GM18499 (cell line): ENCODE data around the gene TMUB1.

Experiments
- ATAC-seq: cut with Tn5 transposase; IDR thresholded peaks from one replicate; pipeline ENCODE4 v1.9.1; 2021; ENCODE audit warnings: moderate number of reproducible peaks; ENCODE audit not compliant: insufficient read depth, unreplicated experiment

The TMUB1 gene, protein sequence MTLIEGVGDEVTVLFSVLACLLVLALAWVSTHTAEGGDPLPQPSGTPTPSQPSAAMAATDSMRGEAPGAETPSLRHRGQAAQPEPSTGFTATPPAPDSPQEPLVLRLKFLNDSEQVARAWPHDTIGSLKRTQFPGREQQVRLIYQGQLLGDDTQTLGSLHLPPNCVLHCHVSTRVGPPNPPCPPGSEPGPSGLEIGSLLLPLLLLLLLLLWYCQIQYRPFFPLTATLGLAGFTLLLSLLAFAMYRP

DNA sequence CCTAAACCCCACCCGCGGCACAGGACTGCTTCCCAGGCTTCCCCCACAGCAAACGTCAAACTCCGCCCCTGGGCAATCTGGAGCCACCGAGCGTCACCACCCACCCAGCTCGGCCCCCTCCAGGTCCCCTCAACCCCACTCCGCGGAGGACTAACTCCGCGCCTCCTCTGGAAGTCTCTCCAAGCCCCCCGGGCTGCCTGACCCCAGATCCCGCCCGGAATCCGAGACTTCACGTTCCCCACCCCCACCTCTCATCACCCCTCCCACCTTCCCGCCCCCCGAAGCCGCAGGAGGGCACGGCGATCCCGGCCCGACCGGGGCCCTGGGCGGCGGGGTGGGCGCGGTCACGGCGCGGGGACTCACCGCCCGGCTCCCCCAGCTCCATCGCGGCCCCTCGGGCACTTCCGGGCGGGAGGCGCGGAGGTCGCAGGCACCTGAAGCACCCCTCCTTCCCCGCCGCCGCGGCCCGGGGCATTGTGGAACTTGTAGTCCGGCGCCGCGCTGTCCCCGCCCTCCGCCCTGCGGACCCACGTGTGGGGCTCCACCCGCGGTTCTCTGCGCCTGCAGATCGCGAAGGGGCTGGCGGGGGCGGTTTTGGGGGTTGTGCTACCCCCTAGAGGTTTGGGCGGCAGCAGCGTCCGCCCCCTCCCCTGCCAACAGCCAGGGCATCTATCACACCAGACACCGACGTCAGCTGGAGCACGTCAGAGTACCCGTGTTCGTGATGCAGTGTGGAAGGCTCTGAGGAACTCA lies at the start of gene TMUB1:
Gene TMUB1 (minus strand): TSS at position 423 of the 753 bp plus-strand sequence. CDS start 930 bp downstream, outside the sequence.
- no peak for ATAC-seq

DNA sequence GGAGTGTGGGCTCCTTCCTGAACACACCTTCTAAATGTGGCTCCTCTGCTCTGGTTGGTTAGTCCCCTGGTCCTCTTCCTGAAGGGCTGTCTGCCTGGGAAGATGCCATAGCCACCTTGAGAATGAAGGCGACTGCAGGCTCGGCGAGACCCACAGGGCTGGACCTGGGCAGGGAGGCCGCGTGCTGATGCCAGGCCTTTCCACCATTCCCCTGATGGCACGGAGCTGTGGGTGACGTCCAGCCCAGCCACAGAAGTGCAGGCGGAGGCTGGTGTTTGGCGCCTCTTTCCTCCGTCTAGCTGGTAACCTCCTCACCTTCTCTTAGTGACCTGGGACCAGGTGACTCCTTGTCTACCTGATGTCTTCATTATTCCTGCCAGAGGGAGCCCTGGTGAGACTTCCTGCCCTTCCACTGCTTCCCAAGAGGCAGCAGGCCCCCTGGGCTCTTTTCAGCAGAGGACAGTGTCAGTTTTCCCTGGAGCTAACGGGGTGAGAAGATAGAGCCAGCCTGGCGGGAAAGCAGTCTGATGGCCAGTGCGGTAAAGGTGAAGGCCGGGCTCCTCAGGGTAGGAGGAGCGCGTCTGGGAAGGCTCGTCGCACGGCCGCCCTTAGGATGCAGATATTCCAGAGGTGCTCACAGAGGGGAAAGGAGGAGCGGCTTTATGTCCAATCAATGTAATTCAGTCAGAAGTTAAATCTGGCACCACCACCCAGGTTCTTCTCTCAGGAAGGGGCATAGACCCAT lies 49.3 kb upstream of the TMUB1 start:
- no peak for ATAC-seq

DNA sequence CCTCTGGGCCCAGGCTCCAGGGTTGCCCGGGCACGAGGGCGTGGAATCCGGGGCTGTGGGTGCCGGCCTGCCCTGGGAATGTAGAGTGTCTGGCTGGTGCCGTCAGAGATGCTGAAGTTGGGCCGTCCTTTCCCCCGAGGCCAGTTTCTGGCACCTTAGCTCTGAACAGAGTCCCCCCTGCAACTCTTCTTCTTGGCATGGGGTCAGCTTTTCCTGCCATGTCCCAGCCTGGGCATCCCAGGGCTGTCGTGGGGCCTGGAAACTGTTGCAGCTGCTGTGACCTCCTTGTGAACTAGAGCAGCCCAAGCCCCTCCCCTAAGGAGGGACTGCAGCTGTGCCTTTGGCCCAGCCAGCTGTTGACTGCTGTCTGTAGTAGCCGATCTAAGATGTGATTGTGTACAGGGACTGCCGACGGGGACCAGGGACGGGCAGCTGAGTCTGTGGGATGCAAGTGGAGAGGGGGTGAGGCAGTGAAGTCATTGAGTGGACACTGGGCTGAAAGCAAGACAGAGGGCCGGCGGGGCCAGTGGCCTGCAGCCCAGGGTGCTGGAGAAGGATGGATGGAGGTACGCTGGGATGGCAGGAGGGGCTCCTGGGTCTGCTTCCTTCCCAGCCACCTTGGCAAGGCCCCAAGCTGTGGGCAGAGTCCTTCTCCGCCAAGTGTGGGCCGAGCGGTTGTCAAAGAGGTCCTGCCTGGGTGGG lies 48.5 kb upstream of the TMUB1 start:
- no peak for ATAC-seq

DNA sequence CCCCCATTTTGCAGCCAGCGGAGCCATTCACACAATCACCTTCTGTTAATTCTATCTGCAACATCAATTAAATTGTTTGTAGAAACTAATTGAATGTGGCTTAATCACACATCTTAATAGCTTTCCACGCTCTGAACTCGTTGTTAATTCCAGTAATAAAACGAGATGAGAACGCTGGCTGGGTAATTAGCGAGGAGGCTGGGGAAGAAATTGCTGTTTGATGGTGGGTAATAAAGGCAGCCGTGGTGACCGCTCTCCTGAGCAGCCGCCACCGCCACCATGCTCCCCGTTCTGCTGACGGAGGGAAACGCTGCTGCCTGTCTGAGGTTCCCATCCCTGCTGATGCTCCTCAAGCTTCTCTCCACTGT lies 47.9 kb upstream of the TMUB1 start:
- no peak for ATAC-seq

DNA sequence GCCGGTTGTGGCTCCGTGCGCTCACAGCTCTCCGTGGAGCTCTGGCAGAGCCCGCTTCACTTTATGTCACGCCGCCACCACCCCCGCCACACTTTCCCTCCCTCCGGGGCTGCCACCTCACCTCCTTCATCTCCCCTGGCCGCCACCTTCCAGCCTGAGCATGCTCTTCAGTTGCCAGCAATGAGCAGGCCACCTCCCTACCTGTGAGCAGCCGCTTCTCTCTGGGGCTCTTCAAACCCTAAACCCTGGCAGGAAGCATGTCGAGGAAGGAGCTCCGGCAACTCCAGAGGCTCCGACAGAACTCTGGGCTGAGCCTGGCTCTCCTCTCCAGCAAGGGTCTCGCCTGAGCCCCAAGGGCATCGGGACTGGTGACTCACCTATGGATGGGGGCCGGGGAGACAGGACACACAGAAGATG lies 47.5 kb upstream of the TMUB1 start:
- ATAC-seq, result no peak

DNA sequence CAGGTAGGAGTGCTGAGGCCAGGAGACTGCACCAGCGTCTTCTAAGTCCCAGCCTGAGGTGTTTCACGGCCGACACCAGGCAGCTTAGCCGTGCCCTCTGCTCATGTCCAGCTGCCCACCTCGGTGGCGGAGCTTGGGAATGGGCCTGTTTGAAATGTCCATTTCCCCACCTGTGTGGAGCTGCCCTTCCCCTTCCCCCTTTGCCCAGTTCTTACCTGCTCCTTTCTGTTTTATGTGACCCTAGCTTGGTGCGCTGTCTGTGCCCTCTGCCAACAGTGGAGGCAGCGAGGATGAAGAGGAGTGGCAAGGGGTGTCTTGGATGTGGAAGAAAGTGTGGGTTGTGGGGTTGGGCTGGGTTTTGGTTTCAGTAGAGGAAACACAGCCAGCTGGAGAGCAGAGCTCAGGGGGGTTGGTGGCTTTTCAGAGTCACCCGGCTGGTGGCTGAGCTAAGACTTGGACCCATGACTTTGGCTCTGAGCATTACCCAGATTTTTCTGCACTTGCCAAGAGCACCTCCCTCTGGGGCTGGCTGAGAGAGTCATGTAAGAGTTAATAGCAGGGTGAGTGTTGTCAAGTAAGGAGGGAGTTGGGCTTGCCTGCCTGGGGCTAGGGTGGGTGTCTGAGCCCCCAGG lies 46.8 kb upstream of the TMUB1 start:
- no peak for ATAC-seq

DNA sequence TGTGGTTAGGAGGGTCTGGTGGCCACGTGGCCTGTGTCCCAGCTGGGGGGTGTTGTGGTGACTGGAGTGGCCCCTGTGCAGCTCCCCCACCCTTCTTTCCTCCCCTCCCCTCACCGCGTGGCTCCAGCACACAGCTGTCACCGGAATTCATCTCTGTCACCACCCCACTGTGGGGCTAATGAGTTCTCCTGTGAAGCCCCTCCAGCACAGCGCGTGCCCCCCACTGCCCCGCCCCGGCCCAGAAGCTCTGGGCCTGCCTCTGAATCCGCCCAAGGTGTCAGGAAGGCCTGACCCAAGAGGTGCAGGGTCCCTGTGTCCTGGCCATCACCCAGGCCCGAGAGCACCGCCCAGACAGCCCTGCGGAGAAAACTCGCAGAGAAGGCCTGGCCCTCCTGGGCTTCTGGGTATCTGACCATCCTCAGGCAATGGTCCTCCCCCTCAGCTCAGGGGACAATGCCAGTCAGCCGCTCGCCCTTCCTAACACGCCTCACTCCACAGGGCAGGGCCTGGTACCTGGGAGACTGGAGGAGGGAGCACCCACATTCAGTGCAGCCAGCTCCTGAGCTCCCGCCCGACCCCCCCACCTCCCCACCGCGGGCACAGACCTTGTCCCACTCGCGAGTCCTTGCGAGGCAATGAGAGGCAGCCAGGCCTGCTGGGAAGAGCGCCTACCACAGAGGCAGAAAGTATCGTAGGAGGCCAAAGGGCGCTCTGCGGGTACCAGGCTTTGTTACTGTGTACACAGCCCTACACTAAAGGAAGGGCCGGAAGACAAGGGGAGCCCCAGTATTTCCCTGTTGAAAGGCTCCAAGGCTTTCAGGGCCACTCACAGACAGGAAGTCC lies 46.0 kb upstream of the TMUB1 start:
- ATAC-seq, result no peak

DNA sequence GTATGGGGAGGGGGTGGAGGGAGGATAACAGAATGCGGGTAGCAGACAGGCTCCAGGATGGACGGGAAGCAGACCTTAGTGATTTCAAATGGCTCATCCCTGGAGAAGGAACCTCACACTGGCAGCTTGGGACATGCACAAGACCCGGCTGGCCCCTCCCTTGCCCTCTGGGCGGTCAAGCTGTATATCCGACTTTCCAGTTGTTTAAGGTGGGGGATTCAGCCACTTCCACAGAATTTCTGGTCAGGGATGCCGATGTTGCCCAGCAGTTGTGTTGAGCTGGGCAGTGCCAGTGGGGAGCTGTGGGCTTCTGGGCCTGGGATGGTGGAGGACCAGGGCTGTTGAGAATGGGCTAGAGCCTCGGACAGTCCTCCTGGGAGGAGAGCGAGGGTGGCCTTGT lies 45.4 kb upstream of the TMUB1 start:
- no peak for ATAC-seq

DNA sequence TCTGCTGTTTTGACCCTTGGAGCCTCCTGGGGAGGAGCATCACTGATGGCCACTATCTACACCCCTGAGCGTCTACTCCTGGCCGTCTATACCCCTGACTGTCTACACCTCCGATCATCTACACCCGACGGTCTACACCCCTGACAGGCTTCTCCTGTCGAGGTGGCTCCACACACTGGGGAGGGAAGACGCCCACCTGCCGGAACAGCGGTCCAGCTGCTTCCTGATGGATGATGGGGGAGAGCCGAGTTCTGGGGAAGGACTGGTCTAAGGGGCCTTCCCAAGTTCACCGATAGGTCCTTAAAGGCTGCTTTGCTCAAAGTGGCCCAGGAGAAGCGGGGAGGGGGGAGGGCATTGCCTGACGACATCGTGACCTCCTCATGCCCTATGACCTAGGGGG lies 44.9 kb upstream of the TMUB1 start:
- ATAC-seq, result no peak

DNA sequence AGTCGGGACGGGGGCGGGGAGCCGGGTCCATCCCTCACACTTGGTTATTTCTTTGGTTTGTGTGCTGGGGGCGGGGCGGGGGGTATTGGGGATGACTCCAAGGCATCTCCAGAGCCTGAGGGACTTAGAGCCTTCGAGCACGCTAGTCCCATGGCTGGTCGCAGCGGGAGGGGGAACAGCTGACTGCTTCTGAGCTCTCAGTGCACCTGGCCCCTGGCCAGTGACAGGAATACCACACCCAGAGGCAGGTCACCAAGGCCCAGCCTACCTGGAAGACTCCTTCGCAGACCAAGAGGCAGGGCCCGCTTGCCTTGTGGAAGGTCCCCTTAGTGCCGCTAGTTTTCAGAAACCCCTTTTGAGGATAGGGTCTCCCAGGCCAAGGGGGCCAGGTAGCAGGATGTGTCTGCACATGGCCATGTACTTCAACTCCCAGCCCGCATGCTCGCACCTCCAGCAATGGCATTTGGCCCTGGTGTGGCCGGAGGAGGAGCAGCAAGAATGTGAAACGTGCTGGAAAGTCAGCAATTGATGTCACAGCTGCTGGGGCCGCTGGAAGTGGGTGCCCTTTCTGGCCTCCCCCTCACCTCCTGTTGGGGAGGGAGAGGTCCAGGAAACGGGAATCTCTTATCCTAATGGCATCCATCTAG lies 43.3 kb upstream of the TMUB1 start:
- ATAC-seq, result no peak

DNA sequence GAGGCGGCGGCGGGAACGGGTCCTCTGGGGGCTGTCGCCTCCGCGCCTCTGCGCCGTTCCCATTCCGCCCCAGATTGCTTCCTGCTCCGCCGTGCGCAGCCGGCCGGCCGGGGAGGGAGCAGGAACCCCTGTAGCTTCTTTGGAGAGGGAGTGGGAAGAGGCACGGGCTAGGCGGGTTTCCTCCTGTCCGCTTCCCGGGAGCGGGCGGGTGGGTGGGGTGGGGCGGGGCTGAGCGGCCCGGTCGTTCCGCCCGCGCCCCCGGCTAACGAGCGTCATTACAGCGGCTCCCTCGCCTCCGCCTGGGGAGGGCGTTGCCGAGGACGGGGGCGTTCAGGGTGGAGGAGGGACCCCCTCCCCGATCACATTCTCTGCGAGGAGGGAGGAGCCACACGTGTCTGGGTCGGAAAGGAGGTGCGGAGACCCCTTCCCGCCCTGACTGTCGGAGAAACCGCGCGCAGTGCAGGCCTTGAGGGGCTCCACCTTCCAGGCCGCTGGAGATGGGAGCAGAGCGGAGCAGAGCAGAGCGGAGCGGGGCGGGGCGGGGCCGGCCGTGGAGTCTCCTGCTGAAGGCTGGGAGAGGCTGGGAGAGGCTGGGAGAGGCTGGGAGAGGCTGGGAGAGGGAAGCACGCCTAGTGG lies 42.7 kb upstream of the TMUB1 start:
- ATAC-seq, result no peak

DNA sequence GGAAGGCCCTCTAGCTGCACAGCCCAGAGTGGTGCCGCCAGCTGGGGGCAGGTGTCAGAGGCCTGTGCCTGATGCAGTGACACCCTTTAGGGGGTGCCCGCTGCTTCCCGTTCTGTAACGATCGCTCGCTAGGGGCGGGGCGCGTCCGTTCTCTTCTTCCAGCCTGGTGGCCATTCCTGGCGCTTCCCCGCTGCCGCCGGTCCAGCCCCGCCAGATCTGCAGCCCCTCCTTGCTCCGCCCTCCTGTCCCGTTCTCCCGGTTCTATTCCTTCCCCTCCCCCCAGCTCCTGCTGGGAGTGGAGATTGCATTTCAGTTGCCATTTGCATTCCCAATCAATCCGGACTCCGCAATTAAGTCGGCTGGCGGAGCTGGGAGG lies 42.2 kb upstream of the TMUB1 start:
- ATAC-seq, result no peak

DNA sequence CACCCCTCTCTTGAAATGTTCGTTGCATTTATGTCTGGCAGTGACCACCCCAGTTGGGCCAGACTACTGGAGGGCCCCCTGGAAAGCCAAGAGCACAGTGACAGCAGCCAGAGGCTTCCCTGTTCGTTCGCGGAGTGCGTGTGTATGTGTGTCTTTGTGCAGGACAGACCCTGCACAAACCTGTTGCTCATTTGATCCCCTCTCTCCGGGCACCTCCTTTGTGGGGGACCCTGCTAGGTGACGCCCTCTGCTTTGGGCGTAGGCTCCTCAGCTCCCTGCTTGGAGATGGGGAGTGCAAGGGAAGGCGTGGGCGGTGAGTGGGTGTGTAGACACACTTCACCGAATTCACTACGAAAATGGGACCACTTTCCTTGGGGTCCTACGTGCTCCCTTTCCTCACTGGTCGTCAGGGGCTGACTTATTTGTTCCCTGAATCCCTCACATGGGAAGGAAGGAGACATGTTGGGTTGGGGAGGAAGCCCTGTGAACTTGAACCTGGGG lies 41.7 kb upstream of the TMUB1 start:
- no peak for ATAC-seq

DNA sequence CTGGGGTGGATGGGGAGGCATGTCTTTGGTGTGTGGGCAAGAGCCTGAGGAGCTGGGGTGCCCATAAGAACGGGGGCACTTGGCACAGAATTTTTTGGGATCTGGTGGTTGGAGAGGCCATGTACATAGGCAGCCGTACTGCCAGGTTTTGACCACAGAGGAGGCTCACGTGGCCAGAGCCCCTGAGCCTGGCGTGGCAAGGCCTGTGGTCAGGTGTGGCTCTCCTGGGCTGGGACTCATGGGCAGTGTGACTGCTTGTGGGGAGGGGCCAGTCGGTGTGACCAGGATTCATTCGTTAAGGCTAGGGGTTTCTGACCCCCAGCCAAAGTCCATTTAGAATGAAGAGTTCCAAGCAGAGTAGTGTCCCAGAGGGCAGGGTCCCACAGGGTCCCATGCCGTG lies 41.2 kb upstream of the TMUB1 start:
- ATAC-seq, result no peak

DNA sequence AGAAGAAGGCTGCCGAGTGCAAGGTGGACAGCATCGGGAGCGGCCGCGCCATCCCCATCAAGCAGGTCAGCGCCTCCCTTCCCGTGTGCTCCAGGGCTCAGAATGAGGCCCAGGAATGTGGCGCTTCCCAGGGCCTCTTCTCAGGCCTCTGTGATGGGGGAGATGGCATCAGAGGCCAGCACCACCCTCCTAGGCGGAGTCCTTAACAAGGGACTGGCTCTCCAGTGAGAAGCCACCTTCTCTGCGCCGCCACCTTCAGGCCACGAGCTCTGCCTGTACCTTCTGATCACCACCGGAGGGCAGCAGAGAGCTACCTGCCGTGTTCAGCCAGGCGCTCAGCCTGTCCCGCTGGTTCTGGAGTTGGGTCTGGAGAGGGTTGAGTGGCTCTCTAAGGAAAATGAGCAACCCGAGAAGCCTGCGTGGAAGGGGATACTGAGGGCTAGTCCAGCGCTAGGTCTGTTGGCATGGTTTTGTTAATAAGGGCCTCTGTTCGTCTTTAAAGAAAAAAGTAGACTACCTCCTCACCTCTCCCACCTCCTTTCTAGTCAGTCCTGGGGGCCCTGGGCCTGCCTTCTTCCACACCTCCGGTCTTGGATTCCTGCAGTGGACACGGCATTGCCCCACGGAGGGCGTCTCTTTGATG lies 40.6 kb upstream of the TMUB1 start:
- no peak for ATAC-seq

DNA sequence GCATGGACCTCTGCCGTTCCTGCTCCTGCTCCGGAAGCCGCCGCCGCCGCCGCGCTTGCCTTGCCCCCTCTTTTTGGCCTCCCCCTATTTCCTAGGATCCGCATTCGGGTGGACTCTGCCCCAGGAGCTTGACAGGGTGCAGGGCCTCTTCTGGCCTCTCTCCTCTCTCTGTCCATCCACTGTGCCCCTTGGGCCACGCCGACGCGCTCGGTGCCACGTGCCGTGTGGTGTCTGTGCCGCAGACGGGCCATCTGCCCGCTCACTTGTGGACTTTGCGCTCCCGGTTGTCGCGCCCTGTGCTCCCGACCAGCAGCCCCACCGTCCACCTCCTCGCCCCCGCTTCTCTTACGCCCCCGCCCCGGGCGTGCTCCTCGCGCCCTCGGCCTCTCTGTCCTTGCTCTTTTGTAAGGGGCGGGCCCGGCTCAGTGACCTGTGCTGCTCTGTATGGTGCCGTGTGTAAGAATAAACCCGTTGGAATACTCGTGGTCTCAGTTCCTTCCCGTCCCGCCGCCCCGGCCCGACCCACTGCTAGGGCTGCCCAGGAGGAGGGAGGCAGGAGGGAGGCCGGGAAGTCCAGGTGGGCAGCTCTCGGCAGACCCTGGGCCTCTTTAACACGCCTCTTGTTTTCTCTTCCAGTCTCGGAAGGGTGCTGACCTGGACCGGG lies 40.0 kb upstream of the TMUB1 start:
- no peak for ATAC-seq

DNA sequence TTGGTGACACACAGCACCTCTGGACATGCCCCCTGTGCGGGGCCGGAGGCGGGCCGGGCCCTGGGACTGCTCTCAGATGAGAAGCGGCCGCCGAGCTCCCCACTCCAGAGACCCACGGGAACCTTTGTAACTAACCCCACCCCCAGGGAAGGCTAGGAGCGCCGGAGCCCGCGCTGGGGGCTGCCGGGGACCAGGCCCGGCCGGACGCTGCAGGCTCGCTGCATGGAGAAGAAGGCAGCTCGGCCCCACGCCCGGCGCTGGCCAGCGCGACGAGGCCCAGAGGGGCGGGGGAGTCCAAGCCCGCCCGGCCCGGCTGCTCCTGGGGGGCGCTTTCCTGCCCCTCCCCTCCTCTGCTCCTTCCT lies 39.5 kb upstream of the TMUB1 start:
- ATAC-seq, result no peak
